Measurements from ENCODE around the gene CD1E.

DNA sequence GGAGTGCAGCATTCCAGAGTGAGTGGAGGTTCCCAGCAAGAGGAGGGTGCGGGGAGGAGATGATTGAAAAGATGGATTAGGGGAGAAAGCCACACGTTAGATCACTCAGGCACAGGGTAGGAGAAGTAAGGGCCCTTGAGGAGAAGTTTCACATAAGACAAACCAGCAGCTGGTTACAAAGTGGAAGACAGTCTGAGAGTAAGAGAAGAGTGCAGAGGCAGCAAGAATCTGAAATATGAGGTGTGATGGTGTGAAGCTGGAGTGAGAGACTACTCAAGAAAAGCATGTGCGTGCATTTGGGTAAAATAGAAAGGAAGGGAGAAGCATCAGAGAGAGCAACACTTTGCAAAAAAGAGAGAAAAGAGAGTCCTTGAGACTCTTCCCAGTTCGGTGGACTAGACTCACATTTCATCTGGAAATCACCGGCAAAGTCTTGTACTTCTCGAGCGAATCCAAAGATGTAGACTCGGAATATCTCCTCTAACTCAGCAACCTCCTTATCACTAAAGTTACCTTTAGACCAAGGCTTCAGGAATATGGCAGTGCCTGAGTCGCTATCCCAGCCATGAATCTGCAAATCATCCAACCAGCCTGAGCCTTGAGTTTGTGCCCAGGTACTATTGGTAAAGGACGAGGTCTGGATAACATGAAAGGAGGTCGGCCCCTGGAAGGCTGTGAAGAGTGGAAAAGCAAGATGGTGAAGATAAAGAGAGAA is 23.1 kb upstream of the CD1E start:
- no peak for TF ChIP-seq POLR2AphosphoS5 (IDR thresholded peaks at IDR 0.05)
- TF ChIP-seq, protein P1, sequence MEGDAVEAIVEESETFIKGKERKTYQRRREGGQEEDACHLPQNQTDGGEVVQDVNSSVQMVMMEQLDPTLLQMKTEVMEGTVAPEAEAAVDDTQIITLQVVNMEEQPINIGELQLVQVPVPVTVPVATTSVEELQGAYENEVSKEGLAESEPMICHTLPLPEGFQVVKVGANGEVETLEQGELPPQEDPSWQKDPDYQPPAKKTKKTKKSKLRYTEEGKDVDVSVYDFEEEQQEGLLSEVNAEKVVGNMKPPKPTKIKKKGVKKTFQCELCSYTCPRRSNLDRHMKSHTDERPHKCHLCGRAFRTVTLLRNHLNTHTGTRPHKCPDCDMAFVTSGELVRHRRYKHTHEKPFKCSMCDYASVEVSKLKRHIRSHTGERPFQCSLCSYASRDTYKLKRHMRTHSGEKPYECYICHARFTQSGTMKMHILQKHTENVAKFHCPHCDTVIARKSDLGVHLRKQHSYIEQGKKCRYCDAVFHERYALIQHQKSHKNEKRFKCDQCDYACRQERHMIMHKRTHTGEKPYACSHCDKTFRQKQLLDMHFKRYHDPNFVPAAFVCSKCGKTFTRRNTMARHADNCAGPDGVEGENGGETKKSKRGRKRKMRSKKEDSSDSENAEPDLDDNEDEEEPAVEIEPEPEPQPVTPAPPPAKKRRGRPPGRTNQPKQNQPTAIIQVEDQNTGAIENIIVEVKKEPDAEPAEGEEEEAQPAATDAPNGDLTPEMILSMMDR (IDR thresholded peaks at IDR 0.05) = no peak
- no peak for TF ChIP-seq POLR2A (IDR thresholded peaks at IDR 0.05)
- TF ChIP-seq EP300 (IDR thresholded peaks at IDR 0.05) = no peak
